ENCODE data around the gene BBX.

BBX gene

DNA sequence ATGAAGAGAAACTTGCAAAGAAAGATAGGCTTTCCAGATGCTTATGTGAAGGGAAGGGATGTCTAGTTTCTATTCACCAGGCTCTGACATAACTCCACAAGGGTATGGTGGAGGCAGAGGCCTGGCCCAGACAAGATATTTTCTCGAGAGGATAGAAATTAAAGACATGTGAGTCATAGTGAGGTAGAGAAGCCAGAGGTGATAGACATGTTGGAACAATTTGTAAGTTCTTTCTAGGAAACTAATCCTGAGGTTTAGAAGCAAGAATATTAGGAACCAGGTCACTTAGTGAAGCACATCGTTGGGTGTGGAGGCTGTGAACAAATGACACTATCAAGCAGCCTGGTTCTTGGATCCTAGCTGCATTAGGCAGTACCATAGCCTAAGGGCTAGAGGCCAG lies 176.9 kb downstream of the BBX start:
- Histone ChIP-seq H3K27me3 (no peaks in the 10 kb centered on the region), H3K4me3 (no peak overlapping the region), H3K27ac (no peak overlapping the region), H3K4me1 (no peaks in the 10 kb centered on the region), H3K9me3 (no peaks in the 10 kb centered on the region), H3K36me3 (no peaks in the 10 kb centered on the region)
- intact Hi-C loops (cut with DNase I; ENCODE audit: low total_unique reads) = no loop called here
- TF ChIP-seq, protein P1, sequence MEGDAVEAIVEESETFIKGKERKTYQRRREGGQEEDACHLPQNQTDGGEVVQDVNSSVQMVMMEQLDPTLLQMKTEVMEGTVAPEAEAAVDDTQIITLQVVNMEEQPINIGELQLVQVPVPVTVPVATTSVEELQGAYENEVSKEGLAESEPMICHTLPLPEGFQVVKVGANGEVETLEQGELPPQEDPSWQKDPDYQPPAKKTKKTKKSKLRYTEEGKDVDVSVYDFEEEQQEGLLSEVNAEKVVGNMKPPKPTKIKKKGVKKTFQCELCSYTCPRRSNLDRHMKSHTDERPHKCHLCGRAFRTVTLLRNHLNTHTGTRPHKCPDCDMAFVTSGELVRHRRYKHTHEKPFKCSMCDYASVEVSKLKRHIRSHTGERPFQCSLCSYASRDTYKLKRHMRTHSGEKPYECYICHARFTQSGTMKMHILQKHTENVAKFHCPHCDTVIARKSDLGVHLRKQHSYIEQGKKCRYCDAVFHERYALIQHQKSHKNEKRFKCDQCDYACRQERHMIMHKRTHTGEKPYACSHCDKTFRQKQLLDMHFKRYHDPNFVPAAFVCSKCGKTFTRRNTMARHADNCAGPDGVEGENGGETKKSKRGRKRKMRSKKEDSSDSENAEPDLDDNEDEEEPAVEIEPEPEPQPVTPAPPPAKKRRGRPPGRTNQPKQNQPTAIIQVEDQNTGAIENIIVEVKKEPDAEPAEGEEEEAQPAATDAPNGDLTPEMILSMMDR (IDR thresholded peaks at IDR 0.05) = no peak
- no peak for DNase-seq

DNA sequence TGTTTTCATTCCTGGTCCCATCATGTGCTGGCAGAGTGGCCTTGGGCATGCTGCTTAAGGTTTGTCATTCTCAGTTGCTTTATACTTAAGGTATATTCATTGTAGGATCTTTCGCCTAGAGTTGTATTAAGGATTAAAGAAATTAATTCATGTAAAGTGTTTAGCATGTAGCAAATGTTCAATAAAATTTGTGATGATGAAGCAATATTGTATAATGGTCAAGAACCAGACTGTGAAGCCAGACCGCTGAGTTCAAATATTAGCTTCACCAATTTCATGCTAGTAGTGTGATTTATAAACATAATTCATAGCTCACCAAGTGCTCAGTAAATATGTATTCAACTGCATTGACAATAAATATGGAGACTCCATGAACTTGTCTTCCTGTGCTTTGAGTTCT lies 178.5 kb downstream of the BBX start:
- H3K9me3 ChIP-seq = no peaks in the 10 kb centered on the region
- TF ChIP-seq, protein P1 (IDR thresholded peaks at IDR 0.05) = no peak
- H3K36me3 ChIP-seq = no peaks in the 10 kb centered on the region
- no peaks in the 10 kb centered on the region for H3K4me1 ChIP-seq
- intact Hi-C loops (cut with DNase I; ENCODE audit: low total_unique reads) = no loop called here
- no peak overlapping the region for H3K4me3 ChIP-seq
- H3K27me3 ChIP-seq = no peaks in the 10 kb centered on the region
- DNase-seq = no peak
- no peak overlapping the region for H3K27ac ChIP-seq

DNA sequence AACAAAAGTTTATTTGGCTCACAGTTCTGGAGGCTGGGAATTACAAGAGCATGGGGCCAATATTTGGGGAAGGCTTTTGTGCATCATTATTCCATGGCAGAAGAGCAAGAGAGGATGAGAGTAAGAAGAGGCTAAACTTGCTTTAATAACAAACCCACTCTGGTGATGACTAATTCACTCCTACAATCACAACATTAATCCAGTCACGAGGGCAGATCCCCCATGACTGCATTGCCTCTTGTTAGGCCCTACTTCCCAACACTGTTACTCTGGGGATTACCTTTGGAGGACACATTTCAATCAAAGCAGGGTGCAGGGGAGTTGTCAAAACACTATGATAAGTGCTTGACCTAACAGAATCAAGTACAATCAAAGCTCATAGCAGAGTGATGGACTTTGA lies 181.7 kb downstream of the BBX start:
- TF ChIP-seq, protein P1 (IDR thresholded peaks at IDR 0.05) = no peak
- no peak for DNase-seq
- intact Hi-C loops (cut with DNase I; ENCODE audit: low total_unique reads) = no loop called here
- H3K9me3 ChIP-seq = no peaks in the 10 kb centered on the region
- H3K4me1 ChIP-seq = no peaks in the 10 kb centered on the region
- no peaks in the 10 kb centered on the region for H3K27me3 ChIP-seq
- no peak overlapping the region for H3K27ac ChIP-seq
- H3K36me3 ChIP-seq = no peaks in the 10 kb centered on the region
- H3K4me3 ChIP-seq = no peak overlapping the region

DNA sequence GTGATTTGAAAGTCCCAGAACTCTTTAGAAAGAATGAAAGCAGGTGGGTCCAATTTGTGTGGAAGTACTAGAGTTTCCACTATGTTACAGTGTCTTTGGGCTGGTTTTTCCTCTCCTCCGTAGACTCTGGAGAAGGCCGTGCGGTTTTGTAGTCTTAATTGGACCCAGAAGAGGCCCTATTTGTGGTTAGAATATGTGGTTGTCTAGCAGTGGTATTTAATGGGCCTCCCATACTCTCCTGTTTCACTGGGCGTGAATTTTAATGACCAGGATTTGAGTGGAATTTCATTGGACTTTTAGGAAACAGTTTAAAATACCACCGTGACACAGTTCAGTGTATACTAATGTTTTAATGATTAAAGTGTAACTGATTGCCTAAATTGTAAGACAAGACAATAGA lies 182.3 kb downstream of the BBX start:
- no peaks in the 10 kb centered on the region for H3K27me3 ChIP-seq
- no peaks in the 10 kb centered on the region for H3K4me1 ChIP-seq
- TF ChIP-seq, protein P1 (IDR thresholded peaks at IDR 0.05) = no peak
- no peak overlapping the region for H3K4me3 ChIP-seq
- no peak for DNase-seq
- H3K36me3 ChIP-seq = no peaks in the 10 kb centered on the region
- H3K27ac ChIP-seq = no peak overlapping the region
- intact Hi-C loops (cut with DNase I; ENCODE audit: low total_unique reads) = no loop called here
- H3K9me3 ChIP-seq = no peaks in the 10 kb centered on the region

DNA sequence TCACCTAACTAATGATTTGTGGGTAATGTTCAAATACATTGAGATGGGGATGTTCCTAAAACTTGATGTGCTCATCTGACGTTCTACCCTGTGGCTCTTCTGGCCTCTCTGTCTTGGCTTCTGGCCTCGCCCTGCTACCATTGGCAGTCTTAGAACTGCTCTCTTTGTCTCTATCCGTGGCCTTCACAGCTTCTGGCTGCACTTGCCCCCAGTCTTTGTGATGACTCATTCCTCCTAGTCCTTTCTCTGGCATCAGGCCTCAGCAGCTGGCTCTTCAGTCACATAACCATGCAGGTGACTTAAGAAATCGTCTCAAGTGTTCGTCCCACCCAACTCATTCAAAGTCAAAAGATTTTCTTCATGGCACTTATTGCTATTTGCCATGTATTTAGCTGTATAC lies 188.1 kb downstream of the BBX start:
- peaks cover 0 to 14% (median 0%) of the 10 kb centered on the region in 3 donors for H3K36me3 ChIP-seq
- H3K9me3 ChIP-seq = no peaks in the 10 kb centered on the region
- no peaks in the 10 kb centered on the region for H3K27me3 ChIP-seq
- H3K27ac ChIP-seq = no peak overlapping the region
- H3K4me3 ChIP-seq = no peak overlapping the region
- peaks cover 0 to 6% (median 2%) of the 10 kb centered on the region in 4 donors for H3K4me1 ChIP-seq
- TF ChIP-seq, protein P1 (IDR thresholded peaks at IDR 0.05) = no peak
- intact Hi-C loops (cut with DNase I; ENCODE audit: low total_unique reads) = no loop called here
- peak in 1 of 2 donors; percentile 32 for DNase-seq

DNA sequence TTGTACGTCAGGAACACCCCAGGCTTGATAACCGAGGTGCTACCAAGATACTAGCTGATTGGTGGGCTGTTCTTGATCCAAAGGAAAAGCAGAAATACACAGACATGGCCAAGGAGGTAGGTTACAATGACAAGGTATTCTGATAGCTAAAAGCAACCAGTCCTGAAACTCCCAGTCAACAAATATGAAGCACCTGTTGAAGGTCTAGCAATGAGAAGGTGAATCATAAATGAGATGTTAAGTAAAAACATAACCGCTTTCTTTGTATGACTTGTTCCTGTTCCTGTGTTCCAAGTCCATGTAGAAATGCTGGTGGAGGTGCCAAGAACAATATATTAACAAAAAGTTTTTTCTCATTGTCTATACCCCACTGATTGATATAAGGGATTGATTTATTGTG lies 194.0 kb downstream of the BBX start:
- intact Hi-C loops (cut with DNase I; ENCODE audit: low total_unique reads) = no loop called here
- no peak for DNase-seq
- TF ChIP-seq, protein P1 (IDR thresholded peaks at IDR 0.05) = no peak
- Histone ChIP-seq H3K27me3 (no peaks in the 10 kb centered on the region), H3K4me1 (peaks cover 0 to 21% (median 0%) of the 10 kb centered on the region in 4 donors), H3K27ac (no peak overlapping the region), H3K36me3 (peaks cover 0 to 17% (median 5%) of the 10 kb centered on the region in 3 donors), H3K4me3 (no peak overlapping the region), H3K9me3 (no peaks in the 10 kb centered on the region)

All from tibial artery (tissue), 4 donors.